ENCODE results near the gene PPIF.

DNA sequence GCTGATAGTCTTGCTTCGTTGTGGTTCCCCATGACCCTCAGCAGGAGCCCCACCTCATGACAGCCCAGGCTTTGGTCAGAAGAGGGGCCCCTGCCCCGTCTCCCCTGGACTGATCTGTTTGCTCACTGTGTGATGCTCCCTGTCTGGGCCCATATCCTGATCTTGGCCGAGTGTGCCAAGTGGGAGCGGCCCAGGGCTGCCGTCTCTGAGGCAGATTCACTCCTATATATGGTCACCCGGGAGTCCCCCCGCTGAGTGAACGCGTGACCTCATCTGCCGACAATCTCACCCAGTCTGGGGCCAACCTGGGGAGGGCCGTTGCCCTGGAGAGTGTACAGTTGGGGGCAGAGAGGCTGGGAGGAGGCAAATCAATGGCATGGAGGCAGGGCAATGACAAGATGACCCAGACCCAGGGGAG, 34.5 kb downstream of the PPIF start:
- TF ChIP-seq POLR2A (IDR thresholded peaks at IDR 0.05) (no peak), CTCF (IDR thresholded peaks at IDR 0.05) (no peak)

All from esophagus squamous epithelium (tissue), 4 donors.